H1 (cell line): ENCODE measurements around the gene ARID3B. TPM values are rescaled to one million over a fixed set of nuclear protein-coding genes. Genes with fewer than 3 reads are reported as not detected.

Experiments
- ATF2 ChIP-seq: IDR thresholded peaks from 2 replicates; pipeline ENCODE4 v1.6.1; 2012; ENCODE audit warnings: low read length, inconsistent platforms
- polyA plus RNA-seq, 7 experiments: library from polyadenylated mRNA; depleted of rRNA in 3 of 7; stranded (reverse) in 5 of 7; unstranded in 2 of 7; fragments of >200 nt in 5 of 7; fragments of 200-250 nt in 2 of 7; gene quantifications; 1 replicate in 5 of 7; 2 replicates in 1 of 7; 4 replicates in 1 of 7; pipeline versions ENCODE4 v1.2.1 to v1.2.3, GENCODE V29; 2011 to 2013; ENCODE audit warnings: missing spikeins in 2 of 7, mixed read lengths in 2 of 7
- total RNA-seq: library from RNA; stranded (reverse); fragmentation: NEBNext Ultra II Directional; extraction: Animal tissue kit (Norgen Biotek cat#: 25700); gene quantifications from 2 replicates; pipeline ENCODE4 v1.2.1, GENCODE V29; 2021

Gene ARID3B
- total and polyA plus RNA-seq, 2 of the 8 experiments (the other 6 are each of a cell fraction or from before 2014, with no cell fraction given): 81.0 to 115 TPM

- no peak for TF ChIP-seq ATF2
These were observed 53.4 kb downstream of the ARID3B start (continued) for GRCh38 chr15:74594455-74594854.
